HL-60 (cell line): ENCODE measurements around the gene SNAP91.

Experiments used
- CTCF ChIP-seq: IDR thresholded peaks from one replicate; pipeline ENCODE4 v1.5.1; 2011; ENCODE audit warnings: low read length, control low read depth, inconsistent platforms; ENCODE audit not compliant: insufficient read depth
- POLR2AphosphoS5 ChIP-seq: IDR thresholded peaks from 2 replicates; pipeline ENCODE4 v1.6.1; 2012; ENCODE audit warnings: low read depth

DNA sequence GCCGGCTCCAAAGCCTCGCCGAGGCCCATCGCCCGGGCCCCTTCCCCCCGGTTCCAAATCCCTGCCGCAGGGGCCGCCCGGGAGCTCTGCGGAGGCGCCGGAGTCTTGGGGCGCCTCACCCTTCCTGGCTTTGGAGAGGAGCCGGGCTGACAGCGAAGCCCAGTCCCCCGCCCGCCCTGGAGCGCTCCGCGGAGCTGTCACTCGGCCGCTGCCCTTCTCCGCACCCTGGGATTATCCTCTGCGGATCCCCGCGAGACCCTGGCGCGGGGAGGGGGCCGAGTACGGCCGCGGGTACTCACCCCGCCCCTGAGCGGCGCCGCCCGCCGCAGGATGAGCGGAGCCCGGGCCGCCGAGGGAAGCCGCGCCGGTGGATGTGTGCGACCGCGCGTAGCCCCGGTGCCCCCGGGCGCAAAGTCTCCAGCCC lies 343 bp downstream of the SNAP91 start:
- TF ChIP-seq CTCF (no peak), POLR2AphosphoS5 (no peak)
